Ramos (cell line): ENCODE measurements around the gene DCST2.

Experiments used
- in situ Hi-C: fragments of 300-500 bp; cut with MboI; formaldehyde crosslinking; loops from one replicate; pipeline ENCODE4 v1.14.3; 2022; ENCODE audit warnings: low sequenced_read_pairs; ENCODE audit not compliant: unreplicated experiment

DCST2 gene

GRCh38 chr1:155033524-155033923, at the start of gene DCST2, which contains the start of gene DCST1:
Gene DCST2 (minus strand): TSS chr1:155033781. CDS start chr1:155033701, 80 bp downstream.
Gene DCST1 (plus strand): TSS chr1:155033824. CDS start chr1:155034037, 213 bp downstream.
- in situ Hi-C loops: no loop called here

GRCh38 chr1:155083052-155083541, 49.5 kb upstream of the DCST2 start:
- in situ Hi-C loops: no loop called here

- in situ Hi-C loops: no loop called here
These were observed 48.9 kb upstream of the DCST2 start for GRCh38 chr1:155082301-155083051.

GRCh38 chr1:155081472-155082300, 48.1 kb upstream of the DCST2 start:
- in situ Hi-C loops: no loop called here

- in situ Hi-C loops: no loop called here
These were observed 47.0 kb upstream of the DCST2 start for GRCh38 chr1:155080312-155081228.

GRCh38 chr1:155079487-155080311, 46.1 kb upstream of the DCST2 start:
- in situ Hi-C loops: no loop called here

GRCh38 chr1:155079210-155079486, 45.6 kb upstream of the DCST2 start:
- in situ Hi-C loops: no loop called here

GRCh38 chr1:155078469-155079209, 45.1 kb upstream of the DCST2 start, which contains the start of gene EFNA3:
Gene EFNA3 (plus strand): TSS chr1:155078837. CDS start chr1:155078942, 105 bp downstream.
- in situ Hi-C loops: no loop called here

- in situ Hi-C loops: no loop called here
These were observed 44.3 kb upstream of the DCST2 start for GRCh38 chr1:155077758-155078445.

- in situ Hi-C loops: no loop called here
These were observed 43.8 kb upstream of the DCST2 start for GRCh38 chr1:155077346-155077745.

GRCh38 chr1:155076371-155076770, 42.8 kb upstream of the DCST2 start:
- in situ Hi-C loops: no loop called here

GRCh38 chr1:155075535-155075934, 42.0 kb upstream of the DCST2 start:
- in situ Hi-C loops: no loop called here

GRCh38 chr1:155073377-155074242, 40.0 kb upstream of the DCST2 start:
- in situ Hi-C loops: loop anchor here (25.0 kb wide), 1 partner anchor 411 kb away; no protein-coding TSS in a partner anchor

- in situ Hi-C loops: loop anchor here (25.0 kb wide), 1 partner anchor 410 kb away; no protein-coding TSS in a partner anchor
These were observed 39.1 kb upstream of the DCST2 start for GRCh38 chr1:155072531-155073289.

GRCh38 chr1:155071701-155072100, 38.1 kb upstream of the DCST2 start:
- in situ Hi-C loops: loop anchor here (25.0 kb wide), 1 partner anchor 409 kb away; no protein-coding TSS in a partner anchor
